GM12878 (cell line): ENCODE results near the gene TMEM89. TPM values are rescaled to one million over a fixed set of nuclear protein-coding genes. Genes with fewer than 3 reads are reported as not detected.

Experiments
- BACH1 ChIP-seq: fragments of 450-650 bp; IDR thresholded peaks from 2 replicates; pipeline ENCODE4 v1.6.1; 2017; ENCODE audit warnings: mild to moderate bottlenecking, borderline replicate concordance
- CHD2 ChIP-seq: IDR thresholded peaks from 2 replicates; pipeline ENCODE4 v1.6.1; 2011; ENCODE audit warnings: low read depth, low read length, improper control_type of control experiment, borderline replicate concordance
- CHD4 ChIP-seq: fragments of 200-600 bp; sonication (generic); IDR thresholded peaks from 2 replicates; pipeline ENCODE4 v1.6.1; 2016; ENCODE audit warnings: mild to moderate bottlenecking
- DPF2 ChIP-seq: fragments of 450-650 bp; IDR thresholded peaks from 2 replicates; pipeline ENCODE4 v1.6.1; 2017; ENCODE audit warnings: mild to moderate bottlenecking
- IRF4 ChIP-seq: IDR thresholded peaks from 2 replicates; pipeline ENCODE4 v1.6.1; 2011; ENCODE audit warnings: low read depth, low read length
- JUND ChIP-seq: IDR thresholded peaks from 2 replicates; pipeline ENCODE4 v1.6.1; 2012; ENCODE audit warnings: low read depth, mild to moderate bottlenecking, low read length, improper control_type of control experiment, moderate library complexity
- MLLT1 ChIP-seq: fragments of 450-650 bp; IDR thresholded peaks from 2 replicates; pipeline ENCODE4 v1.6.1; 2016; ENCODE audit warnings: mild to moderate bottlenecking
- MTA2 ChIP-seq: fragments of 450-650 bp; IDR thresholded peaks from 2 replicates; pipeline ENCODE4 v1.6.1; 2016; ENCODE audit warnings: low read depth, mild to moderate bottlenecking, moderate library complexity
- NR2C2 ChIP-seq: IDR thresholded peaks from 2 replicates; pipeline ENCODE4 v1.6.1; 2011; ENCODE audit warnings: borderline replicate concordance, low read depth; ENCODE audit not compliant: control insufficient read depth, insufficient read length
- NR2F1 ChIP-seq: fragments of 450-650 bp; conservative IDR thresholded peaks from 2 replicates; pipeline ENCODE4 v1.6.1; 2017; ENCODE audit warnings: mild to moderate bottlenecking
- PML ChIP-seq: IDR thresholded peaks from 2 replicates; pipeline ENCODE4 v1.6.1; 2012; ENCODE audit warnings: low read length, inconsistent platforms
- POLR2A ChIP-seq: IDR thresholded peaks from 2 replicates; pipeline ENCODE4 v1.6.1; 2011; ENCODE audit warnings: low read depth, mild to moderate bottlenecking, low read length
- POU2F2 ChIP-seq: IDR thresholded peaks from 3 replicates; pipeline ENCODE4 v1.6.1; 2011; ENCODE audit warnings: low read depth, mild to moderate bottlenecking, low read length, borderline replicate concordance
- RB1 ChIP-seq: fragments of 450-650 bp; formaldehyde crosslinking; IDR thresholded peaks from 2 replicates; pipeline ENCODE4 v1.6.1; 2017; ENCODE audit warnings: mild to moderate bottlenecking, borderline replicate concordance
- SMARCA5 ChIP-seq: fragments of 450-650 bp; IDR thresholded peaks from 2 replicates; pipeline ENCODE4 v1.6.1; 2017; ENCODE audit warnings: mild to moderate bottlenecking
- SMC3 ChIP-seq: IDR thresholded peaks from 2 replicates; pipeline ENCODE4 v1.6.1; 2011; ENCODE audit warnings: low read length, improper control_type of control experiment, borderline replicate concordance
- YY1 ChIP-seq: IDR thresholded peaks from 2 replicates; pipeline ENCODE4 v1.6.1; 2011; ENCODE audit warnings: low read depth, mild to moderate bottlenecking, low read length
- ZNF384 ChIP-seq: IDR thresholded peaks from 2 replicates; pipeline ENCODE4 v1.6.1; 2012; ENCODE audit warnings: low read depth, mild to moderate bottlenecking, low read length, improper control_type of control experiment, borderline replicate concordance
- ZSCAN29 ChIP-seq: fragments of 450-650 bp; IDR thresholded peaks from 2 replicates; pipeline ENCODE4 v1.6.1; 2017; ENCODE audit warnings: mild to moderate bottlenecking, moderate library complexity
- ZZZ3 ChIP-seq: IDR thresholded peaks from 2 replicates; pipeline ENCODE4 v1.6.1; 2011; ENCODE audit warnings: low read depth; ENCODE audit not compliant: control insufficient read depth, insufficient read length
- polyA plus RNA-seq, 11 experiments: library from polyadenylated mRNA; depleted of rRNA in 4 of 11; unstranded in 6 of 11; stranded (reverse) in 5 of 11; fragments of >200 nt; fragmentation: Nextera tagmentation in 4 of 11; fragmentation: Illumina TruSeq in 1 of 11; extraction: Ambion mirVana in 4 of 11; extraction: Trizol in 1 of 11; gene quantifications; 1 replicate in 1 of 11; 2 replicates in 10 of 11; pipeline versions ENCODE4 v1.2.1 to v1.2.3, GENCODE V29; 2011 to 2016; ENCODE audit warnings: inconsistent platforms in 2 of 11, missing spikeins in 2 of 11, low read depth in 1 of 11
- total RNA-seq, 4 experiments: library from RNA; depleted of rRNA in 3 of 4; stranded (reverse); fragments of >200 nt in 3 of 4; fragmentation: Illumina TruSeq in 1 of 4; extraction: Trizol in 1 of 4; gene quantifications; 2 replicates each; pipeline versions ENCODE4 v1.2.1 to v1.2.3, GENCODE V29; 2013 to 2021
- TF ChIP-seq, protein P1 (sequence below): fragments of 450-650 bp; IDR thresholded peaks from 2 replicates; pipeline ENCODE4 v1.6.1; 2018; ENCODE audit warnings: borderline replicate concordance, mild to moderate bottlenecking; ENCODE audit not compliant: partially characterized antibody
- TF ChIP-seq, protein P2 (sequence below): IDR thresholded peaks from 2 replicates; pipeline ENCODE4 v1.6.1; 2011; ENCODE audit warnings: borderline replicate concordance, low read depth, mild to moderate bottlenecking, moderate library complexity, low read length; ENCODE audit not compliant: insufficient read depth, poor library complexity, severe bottlenecking
- TF ChIP-seq, protein P3 (sequence below): IDR thresholded peaks from 2 replicates; pipeline ENCODE4 v1.6.1; 2011; ENCODE audit warnings: borderline replicate concordance, low read depth, mild to moderate bottlenecking, moderate library complexity, mixed read lengths, low read length; ENCODE audit not compliant: insufficient read depth; ENCODE audit errors: extremely low read length

Gene TMEM89
- total and polyA plus RNA-seq, 10 of the 15 experiments (the other 5 are each of a cell fraction or from before 2014, with no cell fraction given) = not detected

DNA sequence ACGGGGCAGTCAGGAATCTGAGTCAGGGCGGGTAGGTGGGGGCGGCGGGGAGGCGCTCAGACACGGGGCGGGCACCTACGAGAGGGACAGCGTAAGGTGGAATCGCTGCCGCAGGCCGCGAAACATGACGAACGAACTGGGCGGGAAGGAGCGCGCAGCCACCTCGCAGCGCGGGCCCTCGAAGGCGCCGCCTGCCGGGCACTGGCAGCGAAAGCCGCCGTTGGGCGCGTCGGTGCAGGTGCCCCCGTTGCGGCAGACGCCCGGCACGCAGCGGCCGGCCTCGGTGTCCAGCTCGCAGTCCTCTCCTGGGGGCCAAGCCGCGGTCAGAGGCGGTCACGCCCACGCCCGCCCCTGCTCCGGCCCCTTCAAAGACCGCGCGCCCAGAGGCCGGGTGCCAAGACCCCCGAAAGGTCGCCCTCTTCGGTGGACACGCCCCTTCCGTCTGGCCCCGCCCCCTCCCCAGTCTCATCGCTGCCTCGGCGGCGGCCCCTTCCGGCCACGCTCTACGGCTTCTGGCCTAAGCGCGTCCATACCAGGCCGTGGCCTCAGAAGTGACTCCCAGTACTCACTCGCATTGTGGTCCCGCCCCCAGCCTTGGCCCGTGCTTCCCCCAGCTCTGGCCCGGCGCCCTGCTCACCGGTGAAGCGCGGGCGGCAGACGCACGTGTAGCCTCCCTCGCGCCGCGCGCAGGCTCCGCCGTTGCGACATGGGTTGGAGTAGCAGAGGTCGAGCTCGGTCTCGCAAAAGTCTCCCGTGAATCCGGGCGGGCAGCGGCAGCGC lies 34.7 kb upstream of the TMEM89 start (continued):
- TF ChIP-seq BACH1 (peak; percentile 40; the same call in 1 of the 2 replicates), SMC3 (peak; percentile 15; the same call in 1 of the 2 replicates), MLLT1 (no peak), MTA2 (no peak), DPF2 (peak; percentile 53; the same call in 1 of the 2 replicates), SMARCA5 (peak; percentile 59; the same call in 1 of the 2 replicates), ZNF384 (no peak), ZSCAN29 (no peak), CHD2 (no peak), CHD4 (no peak), IRF4 (no peak), ZZZ3 (no peak), NR2C2 (no peak), POU2F2 (no peak), RB1 (peak; percentile 62; the same call in 1 of the 2 replicates), YY1 (0 out of 2 replicates have a peak, but pooled peaks have one; percentile 37), NR2F1 (peak; percentile 82), POLR2A (peak; percentile 57; the same call in 1 of the 2 replicates), PML (no peak), JUND (no peak)
- TF ChIP-seq, protein P1, sequence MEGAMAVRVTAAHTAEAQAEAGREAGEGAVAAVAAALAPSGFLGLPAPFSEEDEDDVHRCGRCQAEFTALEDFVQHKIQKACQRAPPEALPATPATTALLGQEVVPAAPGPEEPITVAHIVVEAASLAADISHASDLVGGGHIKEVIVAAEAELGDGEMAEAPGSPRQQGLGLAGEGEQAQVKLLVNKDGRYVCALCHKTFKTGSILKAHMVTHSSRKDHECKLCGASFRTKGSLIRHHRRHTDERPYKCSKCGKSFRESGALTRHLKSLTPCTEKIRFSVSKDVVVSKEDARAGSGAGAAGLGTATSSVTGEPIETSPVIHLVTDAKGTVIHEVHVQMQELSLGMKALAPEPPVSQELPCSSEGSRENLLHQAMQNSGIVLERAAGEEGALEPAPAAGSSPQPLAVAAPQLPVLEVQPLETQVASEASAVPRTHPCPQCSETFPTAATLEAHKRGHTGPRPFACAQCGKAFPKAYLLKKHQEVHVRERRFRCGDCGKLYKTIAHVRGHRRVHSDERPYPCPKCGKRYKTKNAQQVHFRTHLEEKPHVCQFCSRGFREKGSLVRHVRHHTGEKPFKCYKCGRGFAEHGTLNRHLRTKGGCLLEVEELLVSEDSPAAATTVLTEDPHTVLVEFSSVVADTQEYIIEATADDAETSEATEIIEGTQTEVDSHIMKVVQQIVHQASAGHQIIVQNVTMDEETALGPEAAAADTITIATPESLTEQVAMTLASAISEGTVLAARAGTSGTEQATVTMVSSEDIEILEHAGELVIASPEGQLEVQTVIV = no peak
- TF ChIP-seq, protein P2, sequence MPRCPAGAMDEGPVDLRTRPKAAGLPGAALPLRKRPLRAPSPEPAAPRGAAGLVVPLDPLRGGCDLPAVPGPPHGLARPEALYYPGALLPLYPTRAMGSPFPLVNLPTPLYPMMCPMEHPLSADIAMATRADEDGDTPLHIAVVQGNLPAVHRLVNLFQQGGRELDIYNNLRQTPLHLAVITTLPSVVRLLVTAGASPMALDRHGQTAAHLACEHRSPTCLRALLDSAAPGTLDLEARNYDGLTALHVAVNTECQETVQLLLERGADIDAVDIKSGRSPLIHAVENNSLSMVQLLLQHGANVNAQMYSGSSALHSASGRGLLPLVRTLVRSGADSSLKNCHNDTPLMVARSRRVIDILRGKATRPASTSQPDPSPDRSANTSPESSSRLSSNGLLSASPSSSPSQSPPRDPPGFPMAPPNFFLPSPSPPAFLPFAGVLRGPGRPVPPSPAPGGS = no peak
- TF ChIP-seq, protein P3, sequence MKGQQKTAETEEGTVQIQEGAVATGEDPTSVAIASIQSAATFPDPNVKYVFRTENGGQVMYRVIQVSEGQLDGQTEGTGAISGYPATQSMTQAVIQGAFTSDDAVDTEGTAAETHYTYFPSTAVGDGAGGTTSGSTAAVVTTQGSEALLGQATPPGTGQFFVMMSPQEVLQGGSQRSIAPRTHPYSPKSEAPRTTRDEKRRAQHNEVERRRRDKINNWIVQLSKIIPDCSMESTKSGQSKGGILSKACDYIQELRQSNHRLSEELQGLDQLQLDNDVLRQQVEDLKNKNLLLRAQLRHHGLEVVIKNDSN = no peak
